HG03571 (cell line): ENCODE results near the gene MAP2K3.
A peak's percentile ranks its signal among the peaks of the same experiment; 100 is the strongest.
"Not testable (repeated sequence)": the region's sequence is repeated elsewhere in the genome, so short reads cannot be mapped to it uniquely, and the experiment has no call there.

Experiments
- ATAC-seq: cut with Tn5 transposase; IDR thresholded peaks from one replicate; pipeline ENCODE4 v1.9.1; 2021; ENCODE audit not compliant: unreplicated experiment

The MAP2K3 gene

GRCh38 chr17:21327921-21328320, 43.4 kb downstream of the MAP2K3 start:
- ATAC-seq: not testable (repeated sequence)

GRCh38 chr17:21328778-21329177, 44.3 kb downstream of the MAP2K3 start:
- not testable (repeated sequence) for ATAC-seq

GRCh38 chr17:21330436-21331160, 46.1 kb downstream of the MAP2K3 start:
- ATAC-seq: no peak

- ATAC-seq: not testable (repeated sequence)
Observed at GRCh38 chr17:21336541-21337294, 52.2 kb downstream of the MAP2K3 start.

GRCh38 chr17:21337981-21338625, 53.6 kb downstream of the MAP2K3 start:
- ATAC-seq: not testable (repeated sequence)

- ATAC-seq: no peak
Observed at GRCh38 chr17:21339011-21339410, 54.5 kb downstream of the MAP2K3 start.

- ATAC-seq: not testable (repeated sequence)
Observed at GRCh38 chr17:21339571-21339970, 55.1 kb downstream of the MAP2K3 start.

GRCh38 chr17:21340407-21340806, 55.9 kb downstream of the MAP2K3 start:
- not testable (repeated sequence) for ATAC-seq

- ATAC-seq: not testable (repeated sequence)
Observed at GRCh38 chr17:21341279-21341678, 56.8 kb downstream of the MAP2K3 start.

- not testable (repeated sequence) for ATAC-seq
Observed at GRCh38 chr17:21341925-21342540, 57.5 kb downstream of the MAP2K3 start.

- ATAC-seq: not testable (repeated sequence)
Observed at GRCh38 chr17:21343061-21343949, 58.8 kb downstream of the MAP2K3 start.

- ATAC-seq: not testable (repeated sequence)
Observed at GRCh38 chr17:21344801-21345200, 60.3 kb downstream of the MAP2K3 start.

GRCh38 chr17:21345236-21345635, 60.7 kb downstream of the MAP2K3 start:
- ATAC-seq: no peak

GRCh38 chr17:21346107-21346506, 61.6 kb downstream of the MAP2K3 start:
- ATAC-seq: not testable (repeated sequence)

GRCh38 chr17:21346651-21347250, 62.2 kb downstream of the MAP2K3 start:
- not testable (repeated sequence) for ATAC-seq

- ATAC-seq: not testable (repeated sequence)
Observed at GRCh38 chr17:21347660-21348059, 63.1 kb downstream of the MAP2K3 start.

GRCh38 chr17:21348081-21348925, 63.8 kb downstream of the MAP2K3 start:
- ATAC-seq: peak; percentile 50

GRCh38 chr17:21348926-21349261, 64.4 kb downstream of the MAP2K3 start:
- not testable (repeated sequence) for ATAC-seq
